Inflammatory macrophage (primary cell): ENCODE data around the gene CACNA1S.

ENCODE experiments used
- DNase-seq, 2 donors: peaks; one replicate each; pipeline ENCODE4 v3.0.0-alpha.2; 2020 to 2022

CACNA1S gene

DNA sequence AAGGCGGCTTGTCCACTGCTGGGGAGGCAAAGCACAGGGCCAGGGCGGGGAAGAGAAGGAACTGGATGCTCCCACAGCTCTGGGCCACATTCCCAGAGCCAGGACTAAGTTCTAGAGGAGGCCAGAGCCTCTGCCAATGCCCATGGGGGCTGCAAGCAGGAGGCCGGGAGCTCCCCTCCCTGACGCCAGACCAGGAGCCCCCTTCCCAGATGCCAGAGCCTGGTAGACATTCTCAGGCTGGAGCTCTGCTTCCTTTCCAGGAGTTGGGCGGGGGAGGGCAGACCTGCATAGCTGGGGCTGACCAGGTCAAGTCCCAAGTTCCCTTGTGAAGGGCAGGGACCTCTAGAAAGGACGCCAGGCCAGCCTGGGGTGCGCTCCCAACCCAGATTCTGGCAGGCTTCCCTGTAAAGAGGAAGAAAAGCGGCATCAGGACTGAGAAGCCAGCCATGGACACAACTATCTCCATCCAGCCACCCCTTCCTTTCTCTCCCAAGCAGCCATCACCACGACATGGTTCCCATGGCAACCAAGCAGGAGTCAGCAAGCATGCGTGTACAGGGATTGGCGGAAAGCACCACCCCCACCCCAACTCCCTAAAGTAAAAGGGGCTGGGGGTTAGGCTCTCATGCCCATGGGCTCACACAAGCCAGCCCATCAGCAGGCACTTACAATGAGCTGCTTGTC lies 102.1 kb downstream of the CACNA1S start:
- DNase-seq: no peak

- DNase-seq: no peak
These were observed 103.4 kb downstream of the CACNA1S start for GRCh38 chr1:201008666-201009360.

GRCh38 chr1:201007481-201007880 lies 104.7 kb downstream of the CACNA1S start:
- DNase-seq: no peak

- DNase-seq: peak in 1 of 2 donors; percentile 31
These were observed 105.8 kb downstream of the CACNA1S start for GRCh38 chr1:201006450-201006849.

GRCh38 chr1:201004732-201005131 lies 107.5 kb downstream of the CACNA1S start:
- no peak for DNase-seq

DNA sequence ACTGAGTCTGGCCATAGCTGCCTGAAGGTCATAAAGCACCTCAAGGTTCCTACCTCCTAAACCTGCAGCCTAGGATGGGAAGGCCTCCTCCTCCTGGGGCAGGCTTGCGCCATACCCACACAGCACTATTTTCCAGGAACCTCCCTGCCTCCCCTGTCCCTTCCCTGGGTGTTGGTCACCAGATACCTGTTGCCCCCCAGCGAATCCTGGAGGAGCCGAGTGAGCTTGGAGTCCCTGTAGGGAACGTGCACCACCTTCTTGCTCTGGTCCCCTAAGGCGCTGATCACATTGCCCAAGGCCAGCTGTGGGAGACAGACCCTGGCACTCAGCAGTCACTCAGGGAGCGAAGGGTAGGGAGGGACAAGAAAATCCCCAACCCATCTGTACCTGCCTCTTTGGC lies 108.1 kb downstream of the CACNA1S start:
- DNase-seq: no peak

GRCh38 chr1:201002510-201002909 lies 109.7 kb downstream of the CACNA1S start:
- no peak for DNase-seq

DNA sequence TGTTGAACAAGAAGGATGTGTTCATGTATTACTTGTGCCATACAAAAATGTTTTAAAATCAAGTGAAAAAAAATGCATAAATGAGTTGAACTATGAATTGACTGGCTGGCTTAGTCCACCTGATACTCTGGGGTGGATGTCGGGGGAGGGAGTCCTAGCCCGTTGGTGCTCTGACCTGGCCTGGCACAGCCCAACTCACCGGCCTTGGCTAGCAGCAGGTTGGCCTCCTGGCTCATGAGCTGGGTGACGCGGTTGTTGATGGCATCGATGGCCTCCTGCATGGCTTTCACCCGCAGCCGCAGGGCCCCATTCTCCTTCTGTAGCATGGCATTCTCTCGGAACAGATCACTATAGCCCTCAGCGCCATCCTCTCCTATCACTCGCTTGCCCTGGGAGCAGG lies 110.3 kb downstream of the CACNA1S start:
- DNase-seq: no peak

GRCh38 chr1:201000391-201000790 lies 111.8 kb downstream of the CACNA1S start:
- no peak for DNase-seq

DNA sequence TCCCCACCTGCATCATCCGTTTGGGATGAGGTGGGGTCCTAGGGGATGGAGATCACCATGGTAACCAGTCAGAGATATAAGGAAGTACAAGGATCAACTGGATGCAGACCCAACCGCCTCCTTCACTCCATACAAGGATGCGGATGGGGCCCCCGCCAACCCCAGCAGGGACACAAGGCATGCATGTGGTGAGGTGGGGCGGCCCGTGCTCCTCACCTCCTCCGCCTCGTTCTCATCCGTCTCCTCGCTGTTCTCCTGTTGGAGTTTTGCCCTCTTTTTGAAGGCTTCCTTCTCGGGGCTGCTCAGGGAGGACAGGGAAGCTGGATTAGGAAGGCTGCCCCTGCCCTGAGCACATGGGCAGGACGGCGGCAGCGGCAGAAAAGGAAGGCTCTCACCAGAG lies 112.6 kb downstream of the CACNA1S start:
- DNase-seq: no peak

DNA sequence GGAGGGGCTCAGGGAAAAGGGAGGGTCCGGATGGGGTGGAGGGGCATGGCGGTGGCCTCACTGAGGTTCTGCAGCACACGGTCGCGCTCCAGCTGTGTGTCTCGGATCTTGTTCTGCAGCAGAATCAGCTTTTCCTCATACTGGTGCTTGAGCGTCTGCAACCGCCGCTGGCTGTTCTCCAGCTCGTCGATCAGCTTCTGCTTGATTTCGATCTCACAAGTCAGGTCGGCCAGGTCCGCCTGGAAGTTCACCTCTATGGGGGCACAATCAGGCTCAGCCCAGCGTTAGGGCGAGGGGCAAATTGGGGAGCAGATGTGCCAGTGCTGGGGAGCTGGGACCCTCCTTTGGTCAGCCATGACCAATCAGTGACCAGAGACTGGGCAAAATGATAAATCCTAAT lies 113.9 kb downstream of the CACNA1S start:
- DNase-seq: no peak

DNA sequence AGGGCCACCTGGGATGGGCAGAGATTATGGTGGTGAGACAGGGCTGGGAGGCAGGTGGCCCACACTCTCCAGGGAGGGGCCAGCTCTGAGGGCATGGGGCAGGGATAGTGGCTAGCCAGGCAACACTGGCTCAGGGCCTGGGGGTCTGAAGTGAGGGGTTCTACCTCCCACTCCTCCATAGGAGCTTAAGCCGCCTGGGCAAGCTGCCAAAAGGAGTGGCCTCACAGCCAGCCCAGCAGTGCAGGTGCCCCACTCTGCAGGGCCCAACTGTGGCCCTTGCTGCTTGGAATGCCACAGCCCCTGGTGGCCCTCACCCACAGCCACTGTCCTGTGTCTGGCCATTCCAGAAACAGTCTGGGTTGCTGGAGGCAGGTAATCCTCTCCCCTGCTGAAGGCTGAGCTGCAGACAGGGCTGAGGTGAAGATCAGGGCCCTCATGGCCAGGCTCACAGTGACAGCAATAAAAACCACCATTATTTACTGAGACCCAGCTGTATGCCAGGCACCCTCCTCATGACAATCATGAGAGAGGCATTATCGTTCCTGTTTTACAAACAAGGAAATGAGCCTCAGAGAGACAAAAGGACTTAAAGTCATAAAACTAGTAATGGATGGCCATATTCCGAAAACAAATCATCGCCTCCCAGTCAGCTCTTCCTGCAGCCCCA lies 119.7 kb downstream of the CACNA1S start:
- peak; percentile 33 to 56 for DNase-seq

- DNase-seq: no peak
These were observed 121.1 kb downstream of the CACNA1S start for GRCh38 chr1:200991097-200991614.

- DNase-seq: no peak
These were observed 122.1 kb downstream of the CACNA1S start for GRCh38 chr1:200990114-200990513.
